Hematopoietic multipotent progenitor cell (in vitro differentiated cells): ENCODE measurements around the gene SLC8A2. TPM values are rescaled to one million over a fixed set of nuclear protein-coding genes. Genes with fewer than 3 reads are reported as not detected.
A peak's percentile ranks its signal among the peaks of the same experiment; 100 is the strongest.

Source experiments
- DNase-seq, 3 donors: peaks; one replicate each; pipeline ENCODE4 v3.0.0-alpha.2; 2011 to 2015; ENCODE audit warnings: low read depth in 2 of 3, low spot score in 2 of 3
- total RNA-seq: library from RNA; depleted of rRNA; stranded (reverse); fragments of >200 nt; gene quantifications from one replicate; pipeline ENCODE4 v1.2.3, GENCODE V29; 2012

The SLC8A2 gene
- total RNA-seq, 1 donor = under 0.01 TPM

GRCh38 chr19:47465957-47466356 is 5.7 kb downstream of the SLC8A2 start:
- DNase-seq = no peak

GRCh38 chr19:47464675-47465419 is 6.8 kb downstream of the SLC8A2 start:
- no peak for DNase-seq

DNA sequence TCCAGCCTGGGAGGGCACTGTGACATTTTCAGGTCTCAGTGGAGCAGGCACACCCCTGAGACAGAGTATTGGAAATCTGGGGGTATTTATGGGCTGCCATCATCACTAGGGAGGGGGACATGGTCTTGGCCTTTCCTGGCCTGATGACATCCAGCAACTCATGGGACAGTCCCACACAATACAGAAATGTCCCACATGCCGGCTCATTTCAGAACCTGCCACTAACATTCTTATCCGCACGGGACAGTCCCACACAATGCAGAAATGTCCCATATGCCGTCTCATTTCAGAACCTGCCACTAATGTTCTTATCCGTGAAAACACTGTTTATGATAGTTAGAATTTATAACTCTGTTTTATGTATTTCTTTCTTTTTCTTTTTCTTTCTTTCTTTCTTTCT is 9.8 kb downstream of the SLC8A2 start:
- no peak for DNase-seq

DNA sequence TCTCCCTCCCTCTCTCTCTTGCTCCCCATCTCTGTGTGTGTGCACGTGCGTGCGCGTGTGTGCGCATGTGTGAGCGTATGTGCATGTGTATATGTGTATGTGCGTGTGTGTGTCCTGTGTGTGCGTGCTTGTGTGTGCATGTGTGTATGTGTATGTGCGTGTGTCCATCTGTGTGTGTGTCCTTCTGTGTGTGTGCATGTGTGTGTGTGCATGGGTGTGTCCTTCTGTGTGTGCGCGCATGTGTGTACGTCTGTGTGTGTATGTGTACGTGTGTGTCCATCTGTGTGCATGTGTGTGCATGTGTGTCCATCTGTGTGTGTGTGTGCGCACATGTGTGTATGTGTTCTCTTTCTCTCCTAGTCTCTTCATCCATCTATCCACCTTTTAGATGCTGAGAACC is 12.2 kb downstream of the SLC8A2 start:
- no peak for DNase-seq

- no peak for DNase-seq
Observed at GRCh38 chr19:47458672-47459071, 13.0 kb downstream of the SLC8A2 start.

DNA sequence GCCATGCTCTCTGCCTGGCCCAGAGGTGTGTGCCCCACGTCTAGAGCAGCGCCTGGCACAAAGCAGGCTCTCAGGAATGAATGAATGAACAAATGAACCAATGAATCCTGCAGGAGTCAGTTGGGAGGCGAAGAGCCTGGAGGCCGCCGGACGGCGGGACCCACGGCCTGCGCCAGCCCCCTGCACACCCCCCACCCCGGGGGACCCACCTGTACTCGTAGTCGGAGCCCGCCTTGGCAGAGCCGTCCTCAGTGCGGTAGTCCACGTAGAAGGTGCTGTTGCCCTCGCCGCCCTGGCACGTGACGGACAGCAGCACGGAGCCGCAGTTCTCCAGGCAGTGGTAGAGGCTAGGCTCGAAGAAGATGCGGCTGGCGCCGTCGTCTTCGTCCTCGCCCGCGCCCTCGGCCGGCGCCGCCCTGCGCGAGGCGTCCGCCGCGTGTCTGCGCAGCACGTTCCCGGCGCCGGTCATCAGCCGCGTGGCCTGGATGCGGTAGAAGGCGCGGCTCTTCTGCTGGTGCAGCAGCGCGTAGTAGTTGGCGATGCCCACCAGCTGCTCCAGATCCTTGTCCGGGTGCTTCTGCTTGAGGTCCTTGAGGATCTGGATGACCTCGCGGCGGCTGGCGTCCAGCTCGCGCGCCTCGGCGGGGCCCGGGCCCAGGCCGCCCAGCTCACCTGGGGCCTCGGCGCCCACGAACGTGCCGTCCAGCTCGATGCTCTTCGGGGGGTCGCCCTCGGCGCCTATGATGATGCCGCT is 14.8 kb downstream of the SLC8A2 start:
- DNase-seq = no peak

- no peak for DNase-seq
Observed at GRCh38 chr19:47450478-47450877, 21.2 kb downstream of the SLC8A2 start.

GRCh38 chr19:47448360-47448727 is 23.3 kb downstream of the SLC8A2 start:
- no peak for DNase-seq

- peak in 2 of 3 donors; percentile 71 to 78 for DNase-seq
Observed at GRCh38 chr19:47447470-47448359, 24.0 kb downstream of the SLC8A2 start.

- no peak for DNase-seq
Observed at GRCh38 chr19:47446534-47447469, 24.9 kb downstream of the SLC8A2 start.

GRCh38 chr19:47445937-47446402 is 25.7 kb downstream of the SLC8A2 start:
- DNase-seq = peak in 2 of 3 donors; percentile 75 to 81

DNA sequence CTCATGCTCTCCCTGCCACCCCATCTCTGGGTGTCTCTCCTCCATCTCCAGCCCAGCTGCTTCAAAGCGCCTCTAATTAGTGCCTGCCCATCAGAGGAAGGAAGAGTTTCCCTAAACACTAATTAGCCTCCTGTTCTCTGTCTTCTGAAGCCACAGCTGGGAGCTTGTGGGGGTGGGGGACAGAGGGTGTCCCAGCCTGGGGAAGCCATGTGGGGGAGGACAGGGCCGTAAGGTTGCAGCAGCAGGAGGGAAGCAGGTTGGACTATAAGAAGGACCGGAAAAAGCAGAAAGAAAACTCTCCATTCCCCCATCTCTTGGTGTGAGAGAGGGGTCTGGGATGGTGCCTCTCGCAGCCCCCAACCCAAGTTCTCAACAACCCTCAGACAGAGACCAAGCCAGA is 26.2 kb downstream of the SLC8A2 start:
- DNase-seq = no peak

DNA sequence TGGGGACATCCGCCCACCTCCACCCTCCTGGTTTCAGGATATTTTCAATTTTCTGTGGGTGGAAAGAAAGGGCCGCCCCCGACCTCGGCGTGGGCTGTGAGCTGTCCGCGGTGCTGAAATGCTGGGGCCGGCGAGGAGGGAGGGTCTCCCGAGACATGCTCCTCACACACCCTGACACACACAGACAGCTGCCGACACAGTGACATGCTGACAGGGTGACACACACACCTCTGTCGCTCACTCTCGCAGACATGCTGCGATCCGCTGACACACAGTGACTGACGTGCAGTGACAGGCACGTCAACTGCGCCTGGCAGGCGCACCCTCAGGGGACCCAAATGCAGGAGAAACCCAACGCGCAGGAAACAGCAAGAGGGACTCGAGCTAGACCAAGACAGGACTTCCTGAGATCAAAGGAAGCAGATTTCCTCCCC is 27.3 kb downstream of the SLC8A2 start:
- peak in 1 of 3 donors; percentile 51 for DNase-seq

DNA sequence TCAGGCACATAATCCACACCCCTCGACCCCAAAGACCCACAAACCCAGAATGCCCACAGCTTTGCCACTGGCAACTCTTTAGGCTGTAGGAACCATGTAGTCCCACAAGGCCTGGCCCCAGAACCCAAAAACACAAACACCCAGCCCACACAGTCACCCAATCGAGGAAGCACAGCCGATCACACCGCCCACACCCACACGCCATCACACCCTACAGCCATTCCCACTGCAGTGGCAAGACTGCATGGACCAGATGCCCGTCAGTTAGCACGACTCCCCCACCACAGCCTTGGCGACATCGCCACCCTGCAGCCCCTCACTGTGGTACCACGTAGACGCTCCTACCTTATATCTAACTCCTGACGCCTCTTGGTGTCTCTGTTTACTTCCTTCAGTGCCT is 28.4 kb downstream of the SLC8A2 start:
- no peak for DNase-seq

GRCh38 chr19:47438793-47439220 is 32.9 kb downstream of the SLC8A2 start:
- DNase-seq = no peak

- no peak for DNase-seq
Observed at GRCh38 chr19:47437500-47437899, 34.2 kb downstream of the SLC8A2 start.

DNA sequence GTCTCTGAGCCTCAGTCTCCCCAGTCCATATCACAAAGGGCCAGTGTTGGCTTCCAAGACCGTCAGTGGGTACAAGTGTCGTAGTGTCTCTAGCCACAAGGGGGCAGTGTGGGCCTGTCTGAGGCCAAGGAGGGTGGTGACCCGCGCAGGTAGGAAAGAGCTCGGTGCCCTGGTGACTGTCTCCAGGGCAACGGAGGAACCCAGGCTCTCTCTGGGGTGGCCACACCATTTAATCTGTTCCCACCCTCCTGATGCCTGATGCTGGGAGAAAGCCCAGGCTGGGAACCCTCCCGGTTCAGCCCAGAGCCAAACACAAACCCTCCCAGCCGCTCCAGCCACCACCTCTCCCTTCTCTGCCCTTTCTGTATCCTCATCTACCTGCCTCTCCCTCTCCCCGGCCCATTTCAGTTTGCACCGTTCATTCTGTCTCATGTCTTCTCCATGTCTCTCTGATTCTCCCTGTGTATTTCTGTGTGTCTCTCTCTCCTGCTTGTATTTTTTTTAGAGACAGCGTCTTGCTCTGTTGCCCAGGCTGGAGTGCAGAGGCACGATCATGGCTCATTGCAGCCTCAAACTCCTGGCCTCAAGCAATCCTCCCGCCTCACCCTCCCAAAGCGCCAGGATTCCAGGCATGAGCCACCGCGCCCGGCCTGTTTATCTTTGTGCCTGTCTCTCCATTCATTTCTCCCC is 34.8 kb downstream of the SLC8A2 start:
- DNase-seq = peak; percentile 71 to 84 (median 74)

DNA sequence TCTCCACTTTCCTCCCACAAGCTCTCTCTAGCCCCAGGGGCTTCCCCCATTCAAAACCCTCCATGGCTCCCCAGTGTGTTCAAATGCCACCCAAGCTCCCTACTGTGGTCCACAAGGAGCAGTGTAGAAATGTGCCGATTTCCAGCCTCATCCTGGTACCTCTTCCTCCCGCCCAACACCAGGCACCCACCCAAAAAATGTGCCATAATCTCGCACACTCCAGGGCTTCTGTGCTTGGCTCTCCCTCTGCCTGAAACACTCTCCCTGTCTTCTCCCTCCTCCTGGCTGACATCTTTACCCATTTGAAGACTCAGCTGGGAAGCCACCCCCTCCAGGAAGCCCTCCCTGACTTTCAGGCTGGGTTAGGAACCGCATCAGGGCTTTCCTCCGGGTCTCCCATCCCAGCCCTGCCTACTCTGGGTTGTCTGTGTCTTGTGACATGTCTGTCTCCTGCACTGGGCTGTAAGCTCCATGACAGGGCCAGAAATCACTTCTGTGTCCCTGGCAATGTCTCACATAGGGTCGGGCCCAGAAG is 35.7 kb downstream of the SLC8A2 start:
- no peak for DNase-seq

DNA sequence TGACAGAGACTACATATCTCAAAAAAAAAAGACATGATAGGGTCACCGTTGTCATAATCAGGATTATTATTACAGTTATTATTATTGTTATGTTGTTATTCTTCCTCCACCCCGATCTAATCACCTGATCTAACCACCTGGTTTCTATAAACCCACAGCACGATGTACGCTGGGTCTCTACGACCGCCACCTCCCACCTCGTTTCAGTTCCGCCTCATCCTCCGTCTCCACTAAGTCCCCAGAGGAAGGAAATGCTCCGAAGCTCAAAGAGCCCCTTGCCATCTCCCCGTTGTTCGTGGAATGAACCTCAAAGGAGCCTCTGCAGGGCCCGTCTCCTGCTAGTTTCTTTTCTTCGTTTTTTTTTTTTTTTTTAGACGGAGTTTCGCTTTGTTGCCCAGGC is 36.5 kb downstream of the SLC8A2 start:
- DNase-seq = no peak
